Stimulated activated CD4-positive, alpha-beta T cell treated with anti-CD3 and anti-CD28 coated beads, Interleukin-2, amount 100 ng/mL, for 24 hours (primary cell): ENCODE measurements around the gene PYM1.
"Not testable (repeated sequence)": the region's sequence is repeated elsewhere in the genome, so short reads cannot be mapped to it uniquely, and the experiment has no call there.

ENCODE experiments used
- DNase-seq, 2 donors: peaks; one replicate each; pipeline ENCODE4 v3.0.0-alpha.2; 2020

The PYM1 gene

GRCh38 chr12:55938826-55939501 lies 11.3 kb upstream of the PYM1 start:
- peak in 1 of 2 donors; percentile 26 for DNase-seq

GRCh38 chr12:55937981-55938380 lies 10.3 kb upstream of the PYM1 start:
- no peak for DNase-seq

GRCh38 chr12:55935738-55936151 lies 8.1 kb upstream of the PYM1 start:
- DNase-seq: peak; percentile 52 to 54

GRCh38 chr12:55934773-55935172 lies 7.1 kb upstream of the PYM1 start:
- DNase-seq: no peak

GRCh38 chr12:55933799-55934742 lies 6.4 kb upstream of the PYM1 start:
- no peak for DNase-seq

- DNase-seq: no peak
Measured at GRCh38 chr12:55933169-55933798, 5.6 kb upstream of the PYM1 start.

- DNase-seq: peak; percentile 51 to 57
Measured at GRCh38 chr12:55932551-55932910, 4.8 kb upstream of the PYM1 start.

- peak; percentile 41 to 51 for DNase-seq
Measured at GRCh38 chr12:55931780-55932550, 4.3 kb upstream of the PYM1 start.

GRCh38 chr12:55931317-55931779 lies 3.7 kb upstream of the PYM1 start:
- DNase-seq: no peak

GRCh38 chr12:55930771-55931316 lies 3.1 kb upstream of the PYM1 start, which contains the start of gene DGKA:
TSS of gene DGKA (plus strand) at chr12:55931162. CDS start at chr12:55936504, 5,342 bp downstream.
- peak; percentile 82 to 85 for DNase-seq

- peak; percentile 82 to 83 for DNase-seq
Measured at GRCh38 chr12:55929306-55929791, 1.7 kb upstream of the PYM1 start.

- DNase-seq: peak; percentile 92
Measured at GRCh38 chr12:55926738-55927587, 731 bp downstream of the PYM1 start.

- DNase-seq: no peak
Measured at GRCh38 chr12:55925870-55926737, 1.6 kb downstream of the PYM1 start.

GRCh38 chr12:55925371-55925770 lies 2.3 kb downstream of the PYM1 start:
- no peak for DNase-seq

- not testable (repeated sequence) for DNase-seq
Measured at GRCh38 chr12:55923648-55924047, 4.0 kb downstream of the PYM1 start.

GRCh38 chr12:55922126-55922525 lies 5.6 kb downstream of the PYM1 start:
- no peak for DNase-seq

- not testable (repeated sequence) for DNase-seq
Measured at GRCh38 chr12:55919032-55919431, 8.7 kb downstream of the PYM1 start.

GRCh38 chr12:55915482-55915859 lies 12.2 kb downstream of the PYM1 start:
- DNase-seq: no peak

GRCh38 chr12:55912908-55913307 lies 14.8 kb downstream of the PYM1 start:
- no peak for DNase-seq

GRCh38 chr12:55909513-55909884 lies 18.2 kb downstream of the PYM1 start:
- DNase-seq: no peak
